Hematopoietic multipotent progenitor cell treated with erythropoietin and hydrocortisone succinate and interleukin-3 and kit ligand, for 6 days (in vitro differentiated cells): ENCODE results near the gene OXLD1.
A peak's percentile ranks its signal among the peaks of the same experiment; 100 is the strongest.
"Not testable (repeated sequence)": the region's sequence is repeated elsewhere in the genome, so short reads cannot be mapped to it uniquely, and the experiment has no call there.

Experiments used
- DNase-seq: peaks from one replicate; pipeline ENCODE4 v3.0.0-alpha.2; 2015

OXLD1 gene

DNA sequence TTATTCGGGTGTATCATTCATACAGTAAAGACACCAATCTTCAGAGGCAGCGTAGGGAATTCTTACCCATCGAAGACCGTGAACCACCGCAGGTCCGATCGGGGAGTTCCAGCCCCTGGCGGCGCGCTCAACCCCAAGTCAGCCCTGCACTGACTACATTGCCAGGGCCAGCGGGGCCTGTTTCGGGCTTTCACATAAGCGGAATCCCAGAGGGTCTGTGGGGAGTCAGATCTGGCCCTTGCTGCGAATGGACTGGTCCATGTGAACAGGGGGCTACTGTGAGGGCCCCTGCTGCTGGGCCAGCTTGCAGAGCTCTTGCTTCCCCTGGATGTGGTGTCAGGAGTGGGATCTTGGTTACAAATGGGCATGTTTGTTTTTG lies 17.7 kb downstream of the OXLD1 start:
- no peak for DNase-seq

DNA sequence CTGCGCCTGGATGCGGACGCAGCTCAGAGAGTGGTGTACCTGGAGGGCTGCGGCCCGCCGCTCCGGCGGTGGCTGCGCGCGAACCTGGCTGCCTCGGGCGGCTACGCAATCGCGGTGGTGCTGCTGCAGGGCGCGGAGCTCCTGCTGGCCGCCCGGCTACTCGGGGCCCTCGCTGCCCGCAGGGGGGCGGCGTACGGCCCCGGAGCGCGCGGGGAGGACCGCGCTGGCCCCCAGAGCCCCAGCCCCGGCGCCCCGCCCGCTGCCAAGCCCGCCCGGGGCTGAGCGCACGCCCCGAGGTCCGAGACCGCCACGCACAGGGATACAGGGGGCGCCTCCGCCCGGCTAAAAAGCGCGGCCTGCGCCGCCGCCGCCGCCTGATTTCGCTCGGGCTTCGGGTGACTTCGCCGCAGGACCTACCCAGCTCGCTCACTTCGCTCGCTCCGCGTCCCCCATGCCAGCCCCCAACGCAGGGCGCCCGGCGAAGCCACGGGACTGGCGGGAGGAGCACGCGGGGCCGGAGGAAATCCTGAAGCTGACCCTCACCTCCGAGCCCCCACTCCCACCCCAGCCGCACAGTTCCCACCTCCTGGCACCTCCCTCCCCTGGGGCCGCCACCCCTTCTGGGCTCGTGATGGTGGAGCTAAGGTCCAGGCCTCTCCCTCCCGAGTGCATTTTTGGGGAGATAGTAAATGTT lies 18.2 kb downstream of the OXLD1 start:
- no peak for DNase-seq

DNA sequence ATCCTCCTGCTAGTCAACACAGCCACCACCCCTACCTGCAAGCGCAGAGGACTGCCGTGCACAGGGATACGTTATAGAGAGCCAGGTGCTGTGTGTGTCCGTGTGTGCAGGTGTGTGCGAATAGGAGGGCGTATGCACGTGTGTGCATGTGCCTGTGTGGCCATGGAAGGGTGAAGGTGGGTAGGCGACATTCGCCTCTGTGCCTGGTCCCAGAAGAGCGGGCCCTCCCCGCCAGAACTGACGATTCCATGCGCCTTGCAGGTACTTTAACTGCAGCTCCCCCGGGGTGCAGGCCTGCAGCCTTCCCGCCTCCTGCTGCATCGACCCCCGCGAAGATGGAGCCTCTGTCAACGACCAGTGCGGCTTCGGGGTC lies 18.8 kb downstream of the OXLD1 start:
- no peak for DNase-seq

DNA sequence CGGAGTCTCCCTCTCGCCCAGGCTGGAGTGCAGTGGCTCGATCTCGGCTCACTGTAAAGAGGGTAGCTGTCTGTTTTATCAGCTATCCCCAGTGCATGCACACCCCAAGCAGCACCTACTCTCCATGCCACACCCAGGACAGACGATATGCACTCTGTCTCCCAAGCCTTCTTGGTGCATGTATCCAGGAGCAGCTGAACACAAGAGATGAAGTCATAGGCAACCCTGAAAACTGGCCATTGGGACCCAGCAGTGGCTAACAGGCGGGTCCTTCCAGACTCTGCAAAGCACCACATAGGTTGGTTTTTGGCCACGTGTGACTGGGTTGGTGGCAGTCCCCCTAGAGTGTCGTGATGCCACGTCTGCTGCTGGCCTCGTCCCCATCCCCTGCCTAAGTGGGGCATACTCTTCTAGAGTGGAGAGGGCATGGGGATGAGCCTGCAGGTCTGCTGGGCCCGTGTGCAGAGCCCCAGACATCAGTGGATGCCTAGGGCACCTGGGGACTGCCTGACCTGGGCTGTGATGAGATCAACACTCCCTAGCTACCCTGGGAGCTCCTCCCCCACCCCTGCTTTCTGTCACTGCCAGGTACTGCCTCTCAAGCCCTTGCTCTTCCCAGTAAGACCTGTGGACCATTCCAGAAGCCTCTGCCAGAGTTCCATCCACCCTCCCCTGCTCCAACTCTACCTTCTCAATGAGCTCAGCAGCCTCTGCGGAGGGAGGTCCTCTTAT lies 19.4 kb downstream of the OXLD1 start:
- DNase-seq = peak; percentile 86

DNA sequence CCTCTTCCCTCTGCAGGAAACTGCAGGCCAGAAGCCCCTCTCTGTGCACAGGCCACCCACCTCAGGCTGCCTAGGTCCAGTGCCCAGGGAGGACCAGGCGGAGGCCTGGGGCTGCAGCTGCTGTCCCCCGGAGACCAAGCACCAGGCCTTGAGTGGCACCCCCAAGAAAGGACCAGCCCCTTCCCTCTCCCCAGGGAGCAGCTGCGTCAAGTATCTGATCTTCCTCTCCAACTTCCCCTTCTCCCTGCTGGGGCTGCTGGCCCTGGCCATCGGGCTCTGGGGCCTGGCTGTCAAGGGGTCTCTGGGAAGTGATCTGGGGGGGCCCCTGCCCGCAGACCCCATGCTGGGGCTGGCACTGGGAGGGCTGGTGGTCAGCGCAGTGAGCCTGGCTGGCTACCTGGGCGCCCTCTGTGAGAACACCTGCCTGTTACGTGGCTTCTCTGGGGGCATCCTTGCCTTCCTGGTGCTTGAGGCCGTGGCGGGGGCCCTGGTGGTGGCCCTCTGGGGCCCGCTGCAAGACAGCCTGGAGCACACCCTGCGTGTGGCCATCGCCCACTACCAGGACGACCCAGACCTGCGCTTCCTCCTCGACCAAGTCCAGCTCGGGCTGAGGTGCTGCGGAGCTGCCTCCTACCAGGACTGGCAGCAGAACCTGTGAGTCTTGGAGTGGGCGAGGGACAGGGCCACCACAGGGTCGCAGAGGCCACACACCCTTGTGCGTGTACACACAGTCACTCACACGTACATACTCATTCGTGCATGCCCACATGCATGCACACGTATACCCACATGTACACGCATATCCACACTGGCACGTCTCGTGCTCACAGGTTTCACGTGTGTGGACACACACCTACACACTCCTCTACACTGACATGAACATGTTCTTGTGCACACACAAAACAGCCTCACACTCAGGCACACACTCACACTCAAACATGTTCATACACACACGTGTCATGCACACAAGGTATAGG lies 21.1 kb downstream of the OXLD1 start:
- DNase-seq = no peak

DNA sequence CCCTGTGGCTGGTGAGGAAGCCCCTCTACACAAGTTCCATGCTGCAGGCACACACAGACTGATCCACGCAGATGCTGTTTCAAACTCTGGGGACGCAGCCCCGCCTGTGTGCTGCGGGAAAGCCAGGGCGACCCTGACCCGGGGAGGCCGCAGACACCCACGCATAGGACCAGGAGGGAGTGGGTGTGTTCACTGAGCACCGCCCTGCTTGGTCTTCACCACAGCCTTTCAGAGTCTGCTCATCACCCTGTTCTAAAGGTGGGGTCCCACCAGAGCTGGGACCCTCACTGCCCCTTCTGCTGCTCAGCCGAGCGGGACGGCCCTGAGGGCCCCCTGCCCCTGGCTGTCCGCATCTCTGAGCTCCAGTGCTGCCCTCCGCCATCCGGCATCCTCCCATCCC lies 21.9 kb downstream of the OXLD1 start:
- DNase-seq = no peak

DNA sequence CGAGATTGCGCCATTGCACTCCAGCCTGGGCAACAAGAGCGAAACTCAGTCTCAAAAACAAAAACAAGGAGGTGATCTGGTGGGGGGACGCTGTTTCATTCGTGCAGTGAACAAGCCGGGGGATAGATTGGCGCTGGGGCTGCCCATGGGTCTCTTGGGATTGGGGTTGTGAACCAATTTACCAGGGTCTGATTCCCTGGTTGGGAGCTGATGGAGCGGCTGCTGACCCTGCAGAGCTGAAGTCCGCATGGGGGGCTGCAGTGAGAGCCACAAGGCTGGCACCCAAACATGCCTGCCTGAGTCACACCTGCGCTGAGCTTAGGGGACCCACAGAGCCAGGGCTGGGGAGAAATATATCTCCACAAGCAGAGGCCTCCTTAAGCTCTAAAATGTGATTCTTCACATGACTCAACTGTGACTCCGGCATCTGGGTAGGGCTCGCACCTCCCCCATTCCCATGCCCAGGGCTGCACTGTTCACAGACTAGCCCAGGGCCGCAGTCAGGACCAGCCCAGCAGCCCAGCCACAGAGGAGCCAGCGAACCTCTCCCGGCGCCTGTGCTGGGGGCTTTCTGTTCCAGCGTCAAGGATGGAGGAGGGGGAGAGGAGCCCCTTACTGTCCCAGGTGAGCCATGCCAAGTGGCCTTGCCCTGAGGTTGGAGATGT lies 24.4 kb downstream of the OXLD1 start:
- DNase-seq = peak; percentile 52

DNA sequence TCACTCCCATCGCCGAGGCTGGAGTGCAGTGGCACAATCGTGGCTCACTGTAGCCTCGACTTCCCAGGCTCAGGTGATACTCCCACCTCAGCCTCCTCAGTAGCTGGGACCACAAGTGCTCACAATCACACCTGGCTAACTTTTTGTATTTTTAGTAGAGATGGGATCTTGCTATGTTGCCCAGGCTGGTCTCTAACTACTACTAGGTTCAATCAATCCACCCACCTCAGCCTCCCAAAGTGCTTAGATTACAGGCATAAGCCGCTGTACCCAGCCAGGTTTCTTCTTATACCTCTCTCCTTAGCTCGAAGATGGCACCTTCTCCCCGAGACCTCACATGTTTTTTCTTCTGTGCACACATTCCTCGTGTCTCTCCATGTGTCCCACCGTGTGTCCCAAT lies 26.4 kb downstream of the OXLD1 start:
- DNase-seq = no peak

DNA sequence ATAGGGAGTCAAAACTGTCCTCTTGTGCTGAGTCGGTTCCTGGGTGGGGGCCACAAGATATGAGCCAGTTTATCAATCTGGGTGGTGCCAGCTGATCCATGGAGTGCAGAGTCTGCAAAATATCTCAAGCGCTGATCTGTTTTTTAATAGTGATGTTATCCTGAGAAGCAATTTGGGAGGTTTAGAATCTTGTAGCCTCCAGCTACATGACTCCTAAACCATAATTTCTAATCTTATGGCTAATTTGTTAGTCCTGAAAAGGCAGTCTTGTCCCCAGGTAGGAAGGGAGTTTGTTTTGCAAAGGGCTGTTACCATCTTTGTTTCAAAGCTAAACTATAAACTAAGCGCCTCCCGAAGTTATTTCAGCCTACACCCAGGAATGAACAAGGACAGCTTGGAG lies 27.7 kb downstream of the OXLD1 start:
- no peak for DNase-seq

DNA sequence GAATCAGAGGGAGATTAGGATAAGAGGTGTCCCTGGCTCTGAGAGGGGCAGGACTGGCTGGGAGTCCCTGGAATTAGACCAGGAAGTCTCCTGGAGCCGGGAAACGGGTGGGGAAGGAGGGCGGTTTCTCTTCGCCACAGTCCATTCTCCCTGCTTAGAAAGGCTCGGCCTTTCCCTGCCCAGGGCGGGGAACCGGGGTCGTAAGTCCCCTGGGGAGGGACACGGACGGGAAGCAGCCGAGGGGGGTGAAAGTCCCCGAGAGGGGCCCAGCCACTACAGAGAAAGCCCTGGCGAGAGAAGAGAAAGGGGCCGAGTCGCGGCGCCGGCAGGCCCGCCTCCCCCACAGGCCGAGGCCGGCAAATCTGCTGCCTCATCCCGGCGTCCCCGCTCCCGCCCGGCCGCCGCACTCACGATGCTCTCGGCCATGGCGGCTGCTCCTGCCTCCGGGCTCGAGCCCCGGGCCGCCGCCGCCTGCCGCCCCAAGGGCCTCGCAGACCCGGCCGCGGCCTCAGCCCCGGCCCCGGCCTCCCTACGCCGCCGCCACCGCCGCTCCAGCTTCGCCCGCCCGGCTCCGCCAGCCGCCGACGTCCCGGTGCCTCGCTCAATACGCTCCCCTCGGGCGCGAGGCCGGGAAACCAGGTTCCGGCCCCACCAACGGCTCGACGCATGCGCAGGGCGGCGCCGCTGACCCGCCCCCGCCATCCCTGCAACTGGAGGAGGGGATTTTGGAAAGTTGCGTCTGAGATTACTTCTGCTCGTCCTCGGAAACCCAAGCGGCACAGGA lies 29.7 kb downstream of the OXLD1 start, which contains the start of the genes NPLOC4 and TSPAN10:
Gene NPLOC4 (minus strand): TSS at position 608 of the 784 bp plus-strand sequence. CDS start 182 bp downstream, at position 426.
Gene TSPAN10 (plus strand): TSS at position 692 of the 784 bp plus-strand sequence. CDS start 5,217 bp downstream, outside the sequence.
- peak; percentile 89 for DNase-seq

DNA sequence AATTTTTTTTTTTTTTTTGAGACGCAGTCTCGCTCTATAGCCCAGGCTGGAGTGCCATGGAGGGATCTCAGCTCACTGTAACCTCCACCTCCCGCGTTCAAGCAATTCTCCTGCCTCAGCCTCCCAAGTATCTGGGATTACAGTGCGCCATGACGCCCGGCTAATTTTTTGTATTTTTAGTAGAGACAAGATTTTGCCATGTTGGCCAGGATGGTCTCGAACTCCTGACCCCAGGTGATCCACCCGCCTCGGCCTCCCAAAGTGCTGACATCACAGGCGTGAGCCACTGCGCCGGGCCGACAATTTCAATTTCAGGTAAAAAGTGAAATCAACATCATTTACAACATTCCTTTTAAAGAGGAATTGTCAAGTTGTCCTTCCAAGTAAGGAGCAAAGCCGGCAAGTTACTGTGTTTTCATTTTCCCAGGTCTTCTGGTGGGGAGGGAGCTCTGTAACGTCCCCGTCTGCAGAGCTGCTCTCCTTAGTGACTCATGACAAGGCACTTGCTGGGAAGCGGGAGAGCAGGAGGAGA lies 30.4 kb downstream of the OXLD1 start:
- peak; percentile 49 for DNase-seq

DNA sequence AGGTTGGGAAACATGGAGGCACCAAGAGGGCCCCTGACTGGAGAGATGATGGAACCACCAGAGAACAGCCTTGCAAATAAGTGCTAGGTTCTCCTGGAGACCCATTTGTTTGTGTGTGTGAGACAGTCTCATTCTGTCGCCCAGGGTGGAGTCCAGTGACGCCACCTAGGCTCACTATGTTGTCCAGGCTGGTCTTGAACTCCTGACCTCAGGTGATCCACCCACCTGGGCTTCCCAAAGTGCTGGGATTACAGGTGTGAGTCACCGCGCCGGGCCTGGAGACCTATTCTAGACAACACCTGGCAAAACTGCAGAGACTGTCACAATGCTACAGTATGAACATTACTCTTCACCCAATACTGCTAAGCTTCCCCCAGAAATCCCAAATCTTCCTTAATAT lies 31.0 kb downstream of the OXLD1 start:
- no peak for DNase-seq

DNA sequence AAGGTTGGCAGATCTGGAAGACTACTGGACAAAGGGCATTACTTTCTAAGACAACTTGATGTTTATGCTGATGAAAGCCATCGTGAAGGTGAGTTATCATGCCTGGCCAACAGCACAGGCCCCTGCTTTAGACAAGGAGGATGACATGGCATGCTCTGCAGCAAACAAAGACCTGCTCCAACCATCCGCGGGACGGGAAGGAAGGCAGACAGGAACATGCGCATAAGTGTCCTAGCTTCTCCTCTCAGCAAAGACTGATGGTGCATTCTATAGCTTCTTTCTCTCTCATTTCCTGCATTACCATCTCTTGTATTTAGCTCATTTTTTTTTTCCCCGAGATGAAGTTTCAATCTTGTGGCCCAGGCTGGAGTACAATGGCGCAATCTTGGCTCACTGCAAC lies 34.9 kb downstream of the OXLD1 start:
- DNase-seq = no peak

DNA sequence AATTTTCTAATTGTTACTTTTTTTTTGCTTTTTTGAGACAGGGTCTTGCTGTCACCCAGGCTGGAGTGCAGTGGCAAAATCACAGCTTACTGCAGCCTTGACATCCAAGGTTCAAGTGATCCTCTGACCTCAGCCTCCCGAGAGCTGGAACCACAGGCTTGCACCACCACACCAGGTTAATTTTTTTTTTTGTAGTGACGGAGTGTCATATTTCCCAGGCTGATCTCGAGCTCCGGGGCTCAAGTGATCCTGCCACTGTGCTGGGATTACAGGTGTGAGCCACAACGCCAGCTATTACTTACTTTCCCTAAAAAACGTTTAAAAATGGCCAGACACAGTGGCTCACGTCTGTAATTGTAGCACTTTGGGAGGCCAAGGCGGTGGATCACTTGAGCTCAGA lies 36.1 kb downstream of the OXLD1 start:
- no peak for DNase-seq

DNA sequence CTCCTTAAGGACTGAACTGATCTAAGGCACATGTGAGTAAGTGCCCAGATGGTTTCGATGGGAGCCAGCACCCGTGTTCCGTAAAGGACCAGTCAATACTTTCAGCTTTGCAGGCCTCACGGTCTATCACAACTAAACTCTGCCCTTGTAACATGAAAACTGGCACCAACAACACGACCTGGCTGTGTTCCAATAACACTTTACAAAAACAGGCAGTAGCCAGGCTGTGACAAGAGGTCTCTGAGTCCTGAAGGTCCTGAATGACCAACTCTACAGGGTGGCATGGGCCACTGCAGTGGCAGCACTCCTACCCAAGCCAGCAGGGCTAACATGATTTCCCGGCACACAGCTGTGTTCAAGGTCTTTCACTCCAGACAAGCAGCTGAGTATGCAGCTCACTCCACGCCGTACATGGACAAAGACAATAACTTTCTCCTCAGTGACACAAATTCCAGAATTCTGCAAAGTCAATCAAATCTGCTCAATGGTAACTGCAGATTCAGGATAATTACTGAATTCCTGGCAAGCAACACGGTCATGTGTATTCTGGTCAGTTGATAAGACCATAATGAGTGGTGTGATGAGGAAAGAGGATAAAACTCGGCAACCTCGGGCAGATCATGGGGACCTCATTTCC lies 44.8 kb downstream of the OXLD1 start:
- no peak for DNase-seq

DNA sequence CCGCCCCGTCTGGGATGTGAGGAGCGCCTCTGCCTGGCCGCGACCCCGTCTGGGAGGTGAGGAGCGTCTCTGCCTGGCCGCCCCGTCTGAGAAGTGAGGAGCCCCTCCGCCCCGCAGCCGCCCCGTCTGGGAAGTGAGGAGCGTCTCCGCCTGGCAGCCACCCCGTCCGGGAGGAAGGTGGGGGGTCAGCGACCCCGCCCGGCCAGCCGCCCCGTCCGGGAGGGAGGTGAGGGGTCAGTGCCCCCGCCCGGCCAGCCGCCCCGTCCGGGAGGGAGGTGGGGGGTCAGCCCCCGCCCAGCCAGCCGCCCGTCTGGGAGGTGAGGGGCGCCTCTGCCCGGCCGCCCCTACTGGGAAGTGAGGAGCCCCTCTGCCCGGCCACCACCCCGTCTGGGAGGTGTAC lies 48.1 kb downstream of the OXLD1 start:
- not testable (repeated sequence) for DNase-seq

DNA sequence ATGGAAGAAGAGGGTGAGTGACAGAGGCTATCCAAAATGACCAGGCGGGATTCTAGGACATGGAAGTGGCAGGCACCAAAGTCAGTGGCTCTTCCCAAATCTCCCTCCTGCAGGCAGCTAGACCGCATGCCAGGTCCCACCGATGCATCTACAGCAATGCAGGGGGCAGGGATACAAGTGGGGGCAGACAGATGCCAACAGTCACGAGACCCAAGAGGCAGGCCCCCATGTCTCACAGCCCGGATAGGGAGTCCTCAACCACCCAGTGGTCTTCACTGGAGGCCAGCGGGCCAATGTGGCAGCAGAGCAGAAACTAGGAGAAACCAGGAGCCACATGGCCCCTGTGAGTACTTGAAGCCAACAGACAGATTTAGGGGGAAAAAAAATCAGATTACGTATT lies 49.5 kb downstream of the OXLD1 start:
- DNase-seq = no peak

DNA sequence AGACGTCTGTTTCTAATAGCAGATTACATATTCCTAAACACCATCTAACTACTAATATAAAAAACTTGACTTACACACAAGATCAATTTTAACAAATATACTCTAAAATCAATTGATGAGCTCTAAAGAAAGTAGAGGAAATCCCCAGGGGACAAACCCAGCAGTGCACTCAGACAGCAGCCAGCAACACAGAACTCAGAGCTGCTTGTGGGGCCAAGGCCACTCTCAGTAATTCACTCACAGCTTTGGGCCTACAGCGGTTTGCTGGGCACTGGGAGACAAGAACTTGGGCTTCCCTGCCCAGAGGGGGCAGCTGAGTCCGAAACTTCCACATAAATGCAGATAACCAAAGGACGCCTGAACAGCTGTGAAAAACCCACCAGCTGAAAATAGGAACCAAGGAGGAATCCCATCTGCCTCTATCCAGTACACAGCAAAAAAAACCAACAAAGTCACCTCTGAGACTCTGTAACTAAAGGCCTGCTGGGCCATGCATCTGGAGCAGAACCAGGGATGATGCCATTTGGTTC lies 50.9 kb downstream of the OXLD1 start:
- no peak for DNase-seq
